Subcutaneous adipose tissue (tissue), 4 donors: ENCODE results near the gene GLUL. TPM values are rescaled to one million over a fixed set of nuclear protein-coding genes. Genes with fewer than 3 reads are reported as not detected.

Experiments used
- total RNA-seq, 4 donors: library from RNA; depleted of rRNA; stranded (reverse); fragments of >200 nt; gene quantifications; one replicate each; pipeline ENCODE4 v1.1.0, GENCODE V29; 2016
- TF ChIP-seq, protein P1 (sequence below): fragments of 450-650 bp; IDR thresholded peaks from one replicate; pipeline ENCODE4 v1.5.1; 2016; ENCODE audit warnings: low read depth, mild to moderate bottlenecking, control low read depth, antibody characterized with exemption, moderate library complexity

Gene GLUL
- total RNA-seq, 4 donors from 2014 or later = 4,240 to 15,719 (median 9,499) TPM

DNA sequence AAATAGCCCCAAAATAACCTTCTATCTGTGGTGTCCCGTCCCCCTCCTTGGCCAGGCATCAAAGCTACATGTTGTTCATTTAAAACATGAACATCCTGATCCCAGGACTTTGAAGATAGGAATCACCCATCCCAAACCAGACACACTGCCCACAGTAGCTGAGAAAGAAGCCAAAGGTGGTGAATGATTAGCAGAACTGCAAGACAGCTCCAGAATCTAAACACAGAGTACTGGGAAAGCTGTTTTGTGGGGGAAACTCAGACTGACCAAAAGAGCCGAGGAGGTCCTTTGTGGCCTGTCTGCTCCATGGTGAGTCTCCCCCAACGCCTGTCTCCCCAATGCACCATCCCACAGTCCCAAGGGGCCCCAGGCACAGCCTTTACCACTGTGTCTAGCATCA lies 16.1 kb upstream of the GLUL start:
- TF ChIP-seq, protein P1, sequence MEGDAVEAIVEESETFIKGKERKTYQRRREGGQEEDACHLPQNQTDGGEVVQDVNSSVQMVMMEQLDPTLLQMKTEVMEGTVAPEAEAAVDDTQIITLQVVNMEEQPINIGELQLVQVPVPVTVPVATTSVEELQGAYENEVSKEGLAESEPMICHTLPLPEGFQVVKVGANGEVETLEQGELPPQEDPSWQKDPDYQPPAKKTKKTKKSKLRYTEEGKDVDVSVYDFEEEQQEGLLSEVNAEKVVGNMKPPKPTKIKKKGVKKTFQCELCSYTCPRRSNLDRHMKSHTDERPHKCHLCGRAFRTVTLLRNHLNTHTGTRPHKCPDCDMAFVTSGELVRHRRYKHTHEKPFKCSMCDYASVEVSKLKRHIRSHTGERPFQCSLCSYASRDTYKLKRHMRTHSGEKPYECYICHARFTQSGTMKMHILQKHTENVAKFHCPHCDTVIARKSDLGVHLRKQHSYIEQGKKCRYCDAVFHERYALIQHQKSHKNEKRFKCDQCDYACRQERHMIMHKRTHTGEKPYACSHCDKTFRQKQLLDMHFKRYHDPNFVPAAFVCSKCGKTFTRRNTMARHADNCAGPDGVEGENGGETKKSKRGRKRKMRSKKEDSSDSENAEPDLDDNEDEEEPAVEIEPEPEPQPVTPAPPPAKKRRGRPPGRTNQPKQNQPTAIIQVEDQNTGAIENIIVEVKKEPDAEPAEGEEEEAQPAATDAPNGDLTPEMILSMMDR = no peak

DNA sequence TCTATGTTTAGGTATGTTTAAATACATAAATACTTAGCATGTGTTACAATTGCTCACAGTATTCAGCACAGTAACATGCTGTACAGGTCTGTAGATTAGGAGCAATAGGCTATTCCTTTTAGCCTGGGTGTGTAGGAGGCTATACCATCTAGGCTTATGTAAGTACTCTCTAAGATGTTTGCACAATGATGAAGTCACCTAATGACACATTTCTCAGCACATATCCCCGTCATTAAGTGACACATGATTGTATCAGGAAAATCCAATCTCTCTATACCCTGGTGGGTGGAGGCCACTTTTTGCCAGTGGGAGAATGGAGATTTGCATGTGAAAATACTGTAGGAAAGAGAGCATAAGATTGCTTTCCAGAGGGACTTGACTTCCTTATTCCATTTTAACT lies 14.4 kb upstream of the GLUL start:
- TF ChIP-seq, protein P1 = no peak

DNA sequence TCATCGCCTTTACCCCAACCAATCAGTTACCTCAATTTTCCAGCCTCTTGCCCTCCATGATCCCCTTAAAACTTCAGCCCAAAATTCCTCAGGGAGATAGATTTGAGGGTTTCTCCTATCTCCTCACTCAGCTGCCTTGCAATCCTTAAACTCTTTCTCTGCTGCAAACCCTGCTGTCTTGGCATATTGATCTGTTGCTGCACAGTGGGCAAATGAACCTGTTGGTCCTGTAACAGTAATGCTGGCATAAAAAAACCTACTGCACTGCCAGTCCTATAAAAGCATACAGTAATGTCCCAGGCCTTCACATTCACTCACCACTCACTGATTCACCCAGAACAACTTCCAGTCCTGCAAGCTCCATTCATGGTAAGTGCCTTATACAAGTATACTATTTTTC lies 14.0 kb upstream of the GLUL start:
- TF ChIP-seq, protein P1 = no peak

DNA sequence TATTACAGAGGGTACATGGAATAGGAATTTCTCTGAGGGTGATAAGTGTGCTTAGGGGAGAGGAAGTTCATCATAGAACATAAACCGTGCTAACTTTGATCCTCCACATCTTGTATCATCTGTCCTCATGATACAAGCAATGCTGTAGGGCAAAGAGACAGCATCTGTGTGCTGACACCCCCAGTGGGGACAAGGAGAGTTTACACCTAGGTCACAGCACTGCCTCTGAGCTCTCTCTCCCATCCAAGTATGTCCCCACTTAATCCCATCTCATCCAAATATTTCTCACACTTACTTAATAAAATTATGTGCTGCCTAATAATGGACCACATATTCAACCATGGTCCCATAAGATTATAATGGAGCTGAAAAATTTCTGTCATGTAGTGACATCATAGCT lies 13.2 kb upstream of the GLUL start:
- TF ChIP-seq, protein P1 = no peak

DNA sequence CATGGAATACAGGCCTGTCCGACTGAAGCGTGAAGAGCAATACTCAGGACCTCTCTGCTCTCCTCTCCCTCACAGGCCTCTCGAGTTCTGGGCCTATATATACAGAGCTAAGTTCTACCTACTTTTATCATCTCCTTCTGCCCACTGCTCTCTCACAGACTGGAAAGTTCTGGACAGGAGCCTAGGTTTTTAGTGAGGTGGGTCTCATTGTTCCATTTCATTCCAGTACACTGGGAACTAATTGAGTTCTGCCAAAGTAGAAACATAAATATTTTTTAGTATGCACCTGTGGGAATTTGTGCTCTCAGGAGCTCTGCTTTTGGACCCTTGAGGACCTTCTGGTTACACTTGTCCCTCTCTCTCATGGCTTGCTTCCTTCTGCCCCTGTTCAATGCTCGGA lies 9.0 kb upstream of the GLUL start, which contains the start of gene TEDDM1:
Gene TEDDM1 (minus strand): TSS at position 101 of the 400 bp plus-strand sequence. CDS start 182 bp downstream, outside the sequence.
- TF ChIP-seq, protein P1 = no peak

DNA sequence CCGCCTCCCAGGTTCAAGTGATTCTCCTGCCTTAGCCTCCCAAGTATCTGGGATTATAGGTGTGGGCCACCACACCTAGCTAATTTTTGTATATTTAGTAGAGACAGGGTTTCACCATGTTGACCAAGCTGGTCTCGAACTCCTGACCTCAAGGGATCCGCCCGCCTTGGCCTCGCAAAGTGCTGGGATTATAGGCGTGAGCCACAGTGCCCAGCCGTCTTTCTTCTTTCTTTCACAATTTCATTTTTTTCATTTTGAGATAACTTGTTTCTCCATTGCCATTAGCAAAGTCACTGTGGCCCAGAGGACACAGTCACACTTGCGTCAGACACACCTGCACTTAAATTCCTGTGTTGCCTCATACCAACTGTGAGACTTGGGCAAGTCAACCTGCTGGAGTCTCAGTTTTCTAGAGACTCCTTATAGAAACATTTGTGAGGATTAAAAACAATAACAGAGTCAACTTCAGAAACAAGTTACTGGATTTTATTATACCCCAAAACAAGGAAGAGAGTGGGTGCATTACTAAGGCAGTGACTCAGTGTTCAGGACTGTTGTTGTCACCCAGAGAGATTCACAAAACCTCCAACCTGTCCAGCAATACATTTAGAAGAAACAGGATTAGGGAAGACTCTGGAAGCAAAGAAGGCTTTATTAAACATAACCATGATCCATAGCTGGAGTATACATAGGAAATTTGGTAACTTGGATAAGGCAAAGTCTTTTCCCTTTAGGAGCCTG lies 6.2 kb upstream of the GLUL start:
- TF ChIP-seq, protein P1 = no peak

DNA sequence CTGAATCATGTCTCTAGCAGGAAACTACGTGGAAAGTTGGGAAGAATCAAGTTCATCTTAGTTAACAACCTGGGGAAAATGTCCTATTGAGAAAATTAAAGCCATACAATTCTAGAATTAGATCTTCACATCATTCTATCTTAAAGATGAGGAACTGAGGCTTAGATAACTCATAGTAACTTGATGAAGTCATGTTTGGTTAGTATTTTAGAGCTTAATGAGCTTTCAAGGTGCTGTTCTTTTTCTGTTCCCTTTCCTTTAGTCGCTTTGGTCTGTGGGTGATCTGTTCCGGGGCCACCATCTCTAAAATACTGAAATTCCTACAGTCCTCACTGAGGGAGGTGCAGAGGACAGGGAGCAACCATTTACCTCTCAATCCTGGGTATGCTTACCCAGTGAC lies 4.3 kb upstream of the GLUL start:
- TF ChIP-seq, protein P1 = no peak
